ENCODE results near the gene HOXB9.

The HOXB9 gene

DNA sequence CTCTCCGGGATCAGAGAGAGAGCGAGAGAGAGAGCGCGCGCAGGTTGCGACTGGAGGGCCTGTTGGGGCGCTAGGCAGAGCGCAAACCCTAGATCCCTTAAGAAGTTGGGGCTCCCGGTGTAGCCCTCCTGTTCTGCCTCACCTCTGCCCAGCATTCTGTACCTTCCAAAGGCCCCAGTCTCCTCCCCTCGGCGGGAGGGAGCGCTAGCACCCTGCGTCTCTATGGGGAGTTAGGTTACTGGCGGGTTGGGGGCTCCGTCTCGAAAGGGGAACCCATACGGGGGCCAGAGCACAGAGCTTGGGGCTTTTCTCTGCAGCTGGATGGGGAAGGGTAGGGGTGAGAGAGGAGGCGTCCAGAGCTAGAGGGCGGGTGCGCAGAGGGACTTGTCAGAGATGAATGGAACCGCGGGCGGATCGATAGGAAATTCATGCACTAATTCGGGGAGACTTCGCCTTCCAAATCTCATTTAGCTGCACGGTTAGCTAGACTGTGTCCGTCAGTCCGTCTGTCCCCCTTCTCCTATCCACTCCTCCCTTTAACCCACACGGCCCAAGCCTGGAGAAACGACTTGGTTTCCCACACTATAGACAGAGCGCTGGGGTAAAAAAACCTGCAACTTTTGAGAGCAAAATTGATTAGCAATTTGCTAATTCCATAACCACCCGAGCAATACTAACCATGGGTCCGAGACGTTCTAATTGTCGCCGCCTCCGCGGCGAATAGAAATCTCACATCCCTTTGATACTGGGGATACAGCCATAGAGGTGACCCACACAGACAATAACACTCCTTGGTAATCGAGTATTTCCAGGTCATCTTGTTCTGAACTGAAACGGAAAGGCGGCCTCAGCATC is 47.3 kb downstream of the HOXB9 start:
- no peak for DNase-seq

- no peak for DNase-seq
Measured at GRCh38 chr17:48577946-48578615, 48.1 kb downstream of the HOXB9 start, which contains the start of gene HOXB4. Gene HOXB4 (minus strand): TSS chr17:48578350. CDS start chr17:48578319, 31 bp downstream.

DNA sequence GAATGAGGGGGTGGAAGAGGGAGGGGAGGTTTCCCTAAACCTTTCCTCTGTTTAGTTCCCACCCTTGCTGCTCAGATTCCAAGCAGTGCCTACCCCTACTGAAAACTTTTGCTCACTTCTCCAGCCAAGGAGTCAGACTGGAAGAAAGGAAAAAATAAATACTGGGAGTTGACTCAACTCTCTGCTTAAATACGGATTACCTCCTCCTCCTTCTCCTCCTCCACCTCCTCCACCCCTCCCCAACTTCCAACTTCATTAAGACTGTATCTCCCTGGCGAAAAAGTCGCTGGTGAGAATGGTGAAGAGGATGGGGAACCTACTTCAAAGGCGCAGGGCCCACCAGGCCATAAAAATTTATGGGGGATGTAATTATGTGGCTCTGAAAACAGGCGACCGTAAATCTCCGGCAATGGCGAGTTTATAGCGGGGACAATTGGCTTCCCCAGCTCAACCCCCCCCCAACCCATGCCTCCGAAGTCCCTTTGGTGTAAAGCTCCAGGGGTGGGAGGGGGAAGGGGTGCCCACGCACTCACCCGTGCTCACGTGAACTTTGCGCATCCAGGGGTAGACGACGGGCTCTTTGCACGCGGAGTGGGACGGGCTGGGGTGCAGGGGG is 48.7 kb downstream of the HOXB9 start:
- no peak for DNase-seq

DNA sequence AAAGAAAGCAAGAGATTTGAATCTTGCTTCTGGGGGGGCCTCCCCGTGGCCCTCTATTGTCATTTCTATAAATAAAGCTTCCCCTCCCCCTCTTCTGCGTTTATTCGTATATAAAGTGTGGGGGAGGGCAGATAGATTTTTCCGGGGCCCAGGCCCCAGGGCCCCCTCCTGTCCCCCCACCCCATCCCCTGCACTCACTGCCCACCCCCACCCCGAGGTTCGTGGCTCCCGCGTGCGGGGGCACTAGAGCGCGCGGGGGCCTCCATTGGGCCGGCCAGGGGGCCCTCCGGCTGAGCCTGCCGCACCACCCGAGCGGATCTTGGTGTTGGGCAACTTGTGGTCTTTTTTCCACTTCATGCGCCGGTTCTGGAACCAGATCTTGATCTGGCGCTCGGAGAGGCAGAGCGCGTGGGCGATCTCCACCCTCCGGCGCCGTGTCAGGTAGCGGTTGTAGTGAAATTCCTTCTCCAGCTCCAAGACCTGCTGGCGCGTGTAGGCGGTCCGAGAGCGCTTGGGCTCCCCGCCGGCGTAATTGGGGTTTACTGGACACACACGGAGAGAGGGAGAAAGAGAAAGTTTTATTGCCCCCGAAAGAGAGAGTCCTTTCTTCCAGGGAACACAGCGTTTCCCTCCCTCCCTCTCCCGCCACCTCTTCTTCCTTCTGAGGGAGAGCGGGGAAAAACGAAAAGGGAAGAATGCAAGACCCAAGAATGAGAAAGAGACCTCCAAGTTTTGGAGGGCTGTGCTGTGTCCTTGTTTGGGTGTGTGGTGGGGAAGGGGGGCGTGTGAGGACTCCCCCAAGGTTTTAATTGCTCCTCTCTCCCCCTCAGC is 49.5 kb downstream of the HOXB9 start:
- DNase-seq = no peak

DNA sequence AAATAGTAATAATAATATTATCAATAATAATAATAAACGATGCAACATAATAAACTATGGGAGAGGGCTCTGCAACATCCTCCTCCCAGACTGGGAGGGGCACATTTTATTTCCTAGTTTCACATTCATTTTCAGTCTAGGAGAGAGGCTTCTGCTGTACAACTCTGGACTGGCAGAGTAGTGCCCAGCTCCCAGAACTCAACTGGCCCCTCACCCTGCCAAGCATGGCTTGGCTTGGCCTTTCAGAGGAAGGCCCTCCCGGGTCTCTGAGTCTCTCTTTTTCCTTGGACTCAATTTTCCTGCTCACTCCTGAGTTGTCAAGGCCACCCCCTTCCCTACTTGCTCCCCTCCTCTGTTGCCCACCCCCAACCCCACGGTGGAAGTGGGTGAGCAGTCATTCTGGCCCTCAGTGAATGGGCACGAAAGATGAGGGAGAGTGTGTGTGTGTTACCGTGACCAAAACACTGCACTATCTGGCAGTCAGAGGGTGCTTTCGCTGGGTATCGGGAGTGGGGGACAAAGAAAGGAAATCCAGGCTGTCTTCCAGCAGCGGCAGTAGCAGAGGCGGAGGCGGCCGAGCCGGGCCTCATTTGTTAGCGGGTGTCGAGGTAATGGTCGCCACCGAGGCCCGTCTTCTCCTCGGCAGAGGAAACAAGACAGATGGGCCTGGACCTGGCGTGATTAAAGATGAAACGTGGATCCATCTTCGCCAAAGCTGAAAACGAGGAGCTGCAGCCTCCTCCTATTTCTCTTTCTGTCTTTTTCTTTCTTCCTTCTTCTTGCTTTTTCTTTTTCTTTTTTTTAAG is 50.3 kb downstream of the HOXB9 start:
- no peak for DNase-seq

DNA sequence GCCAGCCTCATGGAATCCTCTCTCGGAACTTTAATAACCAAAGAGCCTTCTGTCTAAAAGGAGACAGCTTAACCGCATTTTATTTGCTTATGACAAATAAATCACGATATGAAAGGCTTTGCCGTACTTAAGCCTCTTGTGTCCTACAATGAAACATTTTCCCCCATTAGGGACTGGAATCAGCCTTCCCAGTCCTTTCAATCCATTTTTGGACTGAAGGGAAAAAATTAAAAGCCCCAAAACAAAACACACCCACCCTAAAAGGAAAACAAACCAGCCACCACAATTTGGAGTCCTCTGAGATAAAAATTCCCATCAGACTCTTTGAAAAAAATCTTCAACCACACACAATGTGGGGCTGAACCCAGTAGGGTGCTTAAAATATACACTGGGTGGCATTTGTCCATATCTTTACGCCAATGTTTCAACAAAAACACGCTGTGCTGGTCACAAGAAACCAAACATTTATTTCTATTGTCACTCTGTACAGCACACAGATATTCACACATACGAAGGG is 51.0 kb downstream of the HOXB9 start:
- DNase-seq = no peak

GRCh38 chr17:48574505-48575065 is 51.6 kb downstream of the HOXB9 start:
- DNase-seq = no peak

- DNase-seq = no peak
Measured at GRCh38 chr17:48571826-48572417, 54.2 kb downstream of the HOXB9 start.

All from midbrain (tissue), 1 donor.